Measurements from ENCODE around the gene USP25.

DNA sequence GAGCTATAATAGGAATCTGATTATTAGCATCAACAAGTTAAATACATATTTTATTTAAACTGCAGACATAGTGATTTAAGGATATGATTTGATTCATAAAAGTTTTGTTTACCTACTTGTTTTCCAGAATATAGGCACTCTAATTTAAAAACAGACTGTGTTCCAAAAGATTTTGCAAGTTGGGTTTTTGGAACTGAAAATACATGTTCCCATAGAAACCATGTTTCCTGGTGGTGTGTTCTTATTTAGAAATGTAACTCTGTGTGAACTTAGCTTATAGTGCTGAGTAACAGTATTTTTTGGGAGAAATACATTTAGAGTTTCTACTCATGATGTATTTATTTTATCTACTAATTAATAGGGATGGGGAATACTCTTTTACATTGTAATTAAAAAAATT is 21.8 kb downstream of the USP25 start:
- TF ChIP-seq CTCF (IDR thresholded peaks at IDR 0.05) (no peak), POLR2A (IDR thresholded peaks at IDR 0.05) (no peak)
